PC-9 (cell line): ENCODE measurements around the gene PJA2.

ENCODE experiments used
- EZH2 ChIP-seq: fragments of 200-600 bp; sonication (generic); IDR thresholded peaks from 2 replicates; pipeline ENCODE4 v1.8.0; 2017; ENCODE audit warnings: antibody characterized with exemption, low read depth
- TF ChIP-seq, protein P1 (sequence below): fragments of 200-600 bp; sonication (generic); conservative IDR thresholded peaks from 2 replicates; pipeline ENCODE4 v1.6.1; 2017; ENCODE audit warnings: mixed run types, antibody characterized with exemption, mild to moderate bottlenecking, moderate library complexity

DNA sequence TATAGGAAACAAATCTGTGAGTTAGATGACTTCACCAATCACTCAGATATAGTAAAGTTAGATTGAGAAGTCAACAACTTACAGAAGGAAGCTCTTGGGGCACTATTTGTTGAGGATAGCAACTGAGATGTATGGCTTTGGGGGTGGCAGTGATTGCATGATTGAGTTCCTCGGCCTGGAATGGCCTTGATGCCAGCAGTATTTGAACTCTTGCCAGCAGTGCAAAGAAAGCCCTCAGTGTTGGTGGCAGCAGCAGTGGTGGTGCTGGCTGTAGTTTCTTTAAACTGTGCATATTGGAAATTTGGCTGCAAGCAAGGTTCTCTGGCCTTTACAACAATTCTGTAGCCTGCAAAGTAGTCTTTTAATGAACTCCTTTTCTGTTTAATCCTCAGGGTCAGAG is 41.4 kb upstream of the PJA2 start:
- no peak for TF ChIP-seq EZH2
- TF ChIP-seq, protein P1, sequence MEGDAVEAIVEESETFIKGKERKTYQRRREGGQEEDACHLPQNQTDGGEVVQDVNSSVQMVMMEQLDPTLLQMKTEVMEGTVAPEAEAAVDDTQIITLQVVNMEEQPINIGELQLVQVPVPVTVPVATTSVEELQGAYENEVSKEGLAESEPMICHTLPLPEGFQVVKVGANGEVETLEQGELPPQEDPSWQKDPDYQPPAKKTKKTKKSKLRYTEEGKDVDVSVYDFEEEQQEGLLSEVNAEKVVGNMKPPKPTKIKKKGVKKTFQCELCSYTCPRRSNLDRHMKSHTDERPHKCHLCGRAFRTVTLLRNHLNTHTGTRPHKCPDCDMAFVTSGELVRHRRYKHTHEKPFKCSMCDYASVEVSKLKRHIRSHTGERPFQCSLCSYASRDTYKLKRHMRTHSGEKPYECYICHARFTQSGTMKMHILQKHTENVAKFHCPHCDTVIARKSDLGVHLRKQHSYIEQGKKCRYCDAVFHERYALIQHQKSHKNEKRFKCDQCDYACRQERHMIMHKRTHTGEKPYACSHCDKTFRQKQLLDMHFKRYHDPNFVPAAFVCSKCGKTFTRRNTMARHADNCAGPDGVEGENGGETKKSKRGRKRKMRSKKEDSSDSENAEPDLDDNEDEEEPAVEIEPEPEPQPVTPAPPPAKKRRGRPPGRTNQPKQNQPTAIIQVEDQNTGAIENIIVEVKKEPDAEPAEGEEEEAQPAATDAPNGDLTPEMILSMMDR, result no peak
